HEK293 (cell line): ENCODE data around the gene DGKQ.
"Not testable (repeated sequence)": the region's sequence is repeated elsewhere in the genome, so short reads cannot be mapped to it uniquely, and the experiment has no call there.

Experiments used
- CTCF ChIA-PET: fragments of 350-600 bp; formaldehyde crosslinking; extraction: SDS; loops from one replicate; lab custom pipeline; 2021; ENCODE audit warnings: antibody characterized with exemption; lab: Yijun Ruan, JAX
- POLR2A ChIA-PET: fragments of 300-600 bp; formaldehyde crosslinking; extraction: SDS; loops from one replicate; lab custom pipeline; 2020; ENCODE audit warnings: antibody characterized with exemption, inconsistent platforms; lab: Yijun Ruan, JAX
- H3K27ac ChIP-seq: fragments of 200-500 bp; sonication (Bioruptor generic); 2 replicates; pipeline ENCODE4 v1.5.1; 2014; ENCODE audit warnings: low read depth, low read length, control low read depth, inconsistent platforms; ENCODE audit errors: extremely low read depth
- H3K36me3 ChIP-seq, 2 experiments: fragments of 200-500 bp in 1 of 2; sonication (Bioruptor generic) in 1 of 2; 1 replicate in 1 of 2; 2 replicates in 1 of 2; pipeline ENCODE4 v1.5.1; 2014 to 2017; ENCODE audit warnings: inconsistent platforms in 2 of 2, low read length in 2 of 2; ENCODE audit not compliant: control insufficient read depth in 2 of 2, insufficient read depth in 1 of 2
- H3K4me1 ChIP-seq: fragments of 200-500 bp; sonication (Bioruptor generic); 2 replicates; pipeline ENCODE4 v1.5.1; 2014; ENCODE audit warnings: mild to moderate bottlenecking, low read length, inconsistent platforms; ENCODE audit not compliant: control insufficient read depth, insufficient read depth
- H3K4me3 ChIP-seq: 2 replicates; pipeline ENCODE4 v1.5.1; 2011; ENCODE audit warnings: low read depth, mild to moderate bottlenecking, control low read depth, low read length, moderate library complexity
- H3K9me3 ChIP-seq: fragments of 200-500 bp; sonication (Bioruptor generic); 2 replicates; pipeline ENCODE4 v1.5.1; 2014; ENCODE audit warnings: low read depth, low read length, inconsistent platforms; ENCODE audit not compliant: control insufficient read depth, insufficient read depth
- GLIS1 ChIP-seq: fragments of 450-650 bp; formaldehyde crosslinking; IDR thresholded peaks from 2 replicates; pipeline ENCODE4 v1.5.1; 2016; ENCODE audit warnings: missing biosample characterization, missing genetic modification characterization
- GLIS2 ChIP-seq: fragments of 450-650 bp; formaldehyde crosslinking; IDR thresholded peaks from 2 replicates; pipeline ENCODE4 v1.5.1; 2016; ENCODE audit warnings: missing biosample characterization, missing genetic modification characterization
- KLF8 ChIP-seq: fragments of 450-650 bp; formaldehyde crosslinking; IDR thresholded peaks from 2 replicates; pipeline ENCODE4 v1.5.1; 2016; ENCODE audit warnings: missing biosample characterization, missing genetic modification characterization
- KLF9 ChIP-seq: fragments of 450-650 bp; formaldehyde crosslinking; IDR thresholded peaks from 2 replicates; pipeline ENCODE4 v1.5.1; 2016; ENCODE audit warnings: missing biosample characterization, missing genetic modification characterization, low read depth
- MYNN ChIP-seq: fragments of 450-650 bp; formaldehyde crosslinking; IDR thresholded peaks from 2 replicates; pipeline ENCODE4 v1.5.1; 2016; ENCODE audit warnings: missing biosample characterization, missing genetic modification characterization, borderline replicate concordance
- PBX3 ChIP-seq: sonication (generic); formaldehyde crosslinking; IDR thresholded peaks from 2 replicates; pipeline ENCODE4 v1.8.1; 2022; ENCODE audit warnings: mild to moderate bottlenecking, moderate library complexity, missing genetic modification reagents
- TRIM28 ChIP-seq: IDR thresholded peaks from 2 replicates; pipeline ENCODE4 v1.6.1; 2011; ENCODE audit warnings: low read length, control low read depth, borderline replicate concordance
- ZBTB7A ChIP-seq: fragments of 450-650 bp; formaldehyde crosslinking; IDR thresholded peaks from 2 replicates; pipeline ENCODE4 v1.5.1; 2016; ENCODE audit warnings: low read depth, missing biosample characterization, missing genetic modification characterization
- ZIC2 ChIP-seq: fragments of 450-650 bp; formaldehyde crosslinking; IDR thresholded peaks from 2 replicates; pipeline ENCODE4 v1.5.1; 2016; ENCODE audit warnings: missing biosample characterization, missing genetic modification characterization
- ZNF112 ChIP-seq: fragments of 450-650 bp; formaldehyde crosslinking; IDR thresholded peaks from 2 replicates; pipeline ENCODE4 v1.5.0; 2017; ENCODE audit warnings: missing biosample characterization, missing genetic modification characterization
- ZNF214 ChIP-seq: fragments of 450-650 bp; formaldehyde crosslinking; IDR thresholded peaks from 2 replicates; pipeline ENCODE4 v1.5.1; 2017; ENCODE audit warnings: missing biosample characterization, mild to moderate bottlenecking, missing genetic modification characterization, borderline replicate concordance
- ZNF335 ChIP-seq: fragments of 450-650 bp; formaldehyde crosslinking; conservative IDR thresholded peaks from 2 replicates; pipeline ENCODE4 v1.5.1; 2016; ENCODE audit warnings: missing biosample characterization, missing genetic modification characterization
- ZNF513 ChIP-seq: fragments of 450-650 bp; IDR thresholded peaks from 2 replicates; pipeline ENCODE4 v1.5.1; 2018; ENCODE audit warnings: missing biosample characterization, missing genetic modification characterization
- ZNF654 ChIP-seq: fragments of 450-650 bp; formaldehyde crosslinking; IDR thresholded peaks from 2 replicates; pipeline ENCODE4 v1.5.1; 2016; ENCODE audit warnings: low read depth, missing biosample characterization, missing genetic modification characterization
- ZXDB ChIP-seq: fragments of 450-650 bp; formaldehyde crosslinking; IDR thresholded peaks from 2 replicates; pipeline ENCODE4 v1.5.1; 2016; ENCODE audit warnings: missing biosample characterization, missing genetic modification characterization
- TF ChIP-seq, protein P1 (sequence below): fragments of 450-650 bp; formaldehyde crosslinking; IDR thresholded peaks from 2 replicates; pipeline ENCODE4 v1.5.1; 2016; ENCODE audit warnings: missing biosample characterization, missing genetic modification characterization, low read depth
- TF ChIP-seq, protein P2 (sequence below): fragments of 450-650 bp; formaldehyde crosslinking; IDR thresholded peaks from 2 replicates; pipeline ENCODE4 v1.5.1; 2016; ENCODE audit warnings: missing biosample characterization, missing genetic modification characterization

DGKQ gene

DNA sequence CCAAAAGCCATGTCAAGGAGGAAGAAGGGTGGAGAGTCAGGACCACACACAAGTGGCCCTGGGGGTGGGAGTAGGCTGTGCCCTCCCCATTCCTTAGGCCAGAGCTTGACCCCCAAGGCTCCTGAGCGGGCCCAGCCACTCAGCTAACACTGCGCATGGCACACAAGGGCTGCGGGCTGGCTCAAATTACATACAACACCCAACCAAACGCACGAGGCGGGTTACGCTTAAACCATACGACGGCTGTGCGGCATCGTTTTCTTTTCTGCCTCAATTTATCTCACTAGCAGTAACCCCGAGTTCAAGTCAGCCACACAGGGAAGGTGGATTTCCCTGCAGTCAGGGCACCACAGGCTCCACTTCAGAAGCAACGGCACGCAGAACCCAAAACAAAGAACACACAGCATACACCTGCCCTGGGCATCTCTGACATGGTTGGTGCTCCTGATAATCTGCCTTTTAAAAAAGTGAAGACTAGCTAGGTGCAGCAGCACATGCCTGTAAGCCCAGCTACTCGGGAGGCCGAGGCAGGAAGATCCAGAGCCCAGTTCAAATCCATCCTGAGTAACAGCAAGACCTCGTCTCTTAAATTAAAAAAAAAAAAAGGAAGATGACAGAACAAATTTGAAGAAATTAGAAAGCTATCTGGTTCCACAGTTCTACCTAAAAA, 44.1 kb downstream of the DGKQ start:
- Histone ChIP-seq H3K36me3 (no peaks in the 10 kb centered on the region), H3K4me3 (no peak overlapping the region), H3K9me3 (no peaks in the 10 kb centered on the region), H3K27ac (no peak overlapping the region), H3K4me1 (peaks cover 5% of the 10 kb centered on the region; the same call in 1 of the 2 replicates)
- ChIA-PET CTCF (interaction anchor here (0.8 kb wide), 1 partner anchor 202 kb away, joined by 6 read pairs; no protein-coding TSS in a partner anchor), POLR2A (interaction anchor here (0.6 kb wide), 1 partner anchor 718 kb away, joined by 3 read pairs; no protein-coding TSS in a partner anchor)
- TF ChIP-seq ZNF335: no peak
- TF ChIP-seq, protein P1, sequence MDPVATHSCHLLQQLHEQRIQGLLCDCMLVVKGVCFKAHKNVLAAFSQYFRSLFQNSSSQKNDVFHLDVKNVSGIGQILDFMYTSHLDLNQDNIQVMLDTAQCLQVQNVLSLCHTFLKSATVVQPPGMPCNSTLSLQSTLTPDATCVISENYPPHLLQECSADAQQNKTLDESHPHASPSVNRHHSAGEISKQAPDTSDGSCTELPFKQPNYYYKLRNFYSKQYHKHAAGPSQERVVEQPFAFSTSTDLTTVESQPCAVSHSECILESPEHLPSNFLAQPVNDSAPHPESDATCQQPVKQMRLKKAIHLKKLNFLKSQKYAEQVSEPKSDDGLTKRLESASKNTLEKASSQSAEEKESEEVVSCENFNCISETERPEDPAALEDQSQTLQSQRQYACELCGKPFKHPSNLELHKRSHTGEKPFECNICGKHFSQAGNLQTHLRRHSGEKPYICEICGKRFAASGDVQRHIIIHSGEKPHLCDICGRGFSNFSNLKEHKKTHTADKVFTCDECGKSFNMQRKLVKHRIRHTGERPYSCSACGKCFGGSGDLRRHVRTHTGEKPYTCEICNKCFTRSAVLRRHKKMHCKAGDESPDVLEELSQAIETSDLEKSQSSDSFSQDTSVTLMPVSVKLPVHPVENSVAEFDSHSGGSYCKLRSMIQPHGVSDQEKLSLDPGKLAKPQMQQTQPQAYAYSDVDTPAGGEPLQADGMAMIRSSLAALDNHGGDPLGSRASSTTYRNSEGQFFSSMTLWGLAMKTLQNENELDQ: no peak
- TF ChIP-seq ZNF654 (tag by site-specific recombination): no peak

DNA sequence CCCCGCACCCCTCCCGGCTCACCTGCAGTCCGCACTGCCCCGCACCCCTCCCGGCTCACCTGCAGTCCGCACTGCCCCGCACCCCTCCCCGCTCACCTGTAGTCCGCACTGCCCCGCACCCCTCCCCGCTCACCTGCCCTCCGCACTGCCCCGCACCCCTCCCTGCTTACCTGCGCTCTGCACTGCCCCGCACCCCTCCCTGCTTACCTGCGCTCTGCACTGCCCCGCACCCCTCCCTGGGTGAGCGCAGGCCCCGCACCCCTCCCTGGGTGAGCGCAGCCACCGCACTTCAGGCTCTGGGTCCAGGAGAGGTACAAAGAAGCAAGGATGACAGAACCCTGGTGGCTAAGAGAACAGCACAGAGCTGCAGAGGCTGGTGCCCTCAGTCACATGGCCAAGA, 45.8 kb downstream of the DGKQ start:
- CTCF ChIA-PET, H3K27ac ChIP-seq, H3K4me3 ChIP-seq, POLR2A ChIA-PET, H3K4me1 ChIP-seq, H3K36me3 ChIP-seq, H3K9me3 ChIP-seq: not testable (repeated sequence)

GRCh38 chr4:926538-926937, 46.8 kb downstream of the DGKQ start:
- no peak for TF ChIP-seq TRIM28
- no peak for TF ChIP-seq ZNF513 (tag by site-specific recombination)
- TF ChIP-seq PBX3: no peak
- TF ChIP-seq, protein P2, sequence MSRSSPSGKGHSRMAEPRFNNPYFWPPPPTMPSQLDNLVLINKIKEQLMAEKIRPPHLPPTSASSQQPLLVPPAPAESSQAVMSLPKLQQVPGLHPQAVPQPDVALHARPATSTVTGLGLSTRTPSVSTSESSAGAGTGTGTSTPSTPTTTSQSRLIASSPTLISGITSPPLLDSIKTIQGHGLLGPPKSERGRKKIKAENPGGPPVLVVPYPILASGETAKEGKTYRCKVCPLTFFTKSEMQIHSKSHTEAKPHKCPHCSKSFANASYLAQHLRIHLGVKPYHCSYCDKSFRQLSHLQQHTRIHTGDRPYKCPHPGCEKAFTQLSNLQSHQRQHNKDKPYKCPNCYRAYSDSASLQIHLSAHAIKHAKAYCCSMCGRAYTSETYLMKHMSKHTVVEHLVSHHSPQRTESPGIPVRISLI: no peak
- Histone ChIP-seq H3K4me1 (peaks cover 5% of the 10 kb centered on the region; the same call in 1 of the 2 replicates), H3K36me3 (peaks cover 0 to 3% of the 10 kb centered on the region in 2 experiments; a peak in 1 of 3 replicates), H3K27ac (no peak overlapping the region), H3K4me3 (no peak overlapping the region), H3K9me3 (no peaks in the 10 kb centered on the region)
- POLR2A ChIA-PET: no interaction called here
- CTCF ChIA-PET: no interaction called here

DNA sequence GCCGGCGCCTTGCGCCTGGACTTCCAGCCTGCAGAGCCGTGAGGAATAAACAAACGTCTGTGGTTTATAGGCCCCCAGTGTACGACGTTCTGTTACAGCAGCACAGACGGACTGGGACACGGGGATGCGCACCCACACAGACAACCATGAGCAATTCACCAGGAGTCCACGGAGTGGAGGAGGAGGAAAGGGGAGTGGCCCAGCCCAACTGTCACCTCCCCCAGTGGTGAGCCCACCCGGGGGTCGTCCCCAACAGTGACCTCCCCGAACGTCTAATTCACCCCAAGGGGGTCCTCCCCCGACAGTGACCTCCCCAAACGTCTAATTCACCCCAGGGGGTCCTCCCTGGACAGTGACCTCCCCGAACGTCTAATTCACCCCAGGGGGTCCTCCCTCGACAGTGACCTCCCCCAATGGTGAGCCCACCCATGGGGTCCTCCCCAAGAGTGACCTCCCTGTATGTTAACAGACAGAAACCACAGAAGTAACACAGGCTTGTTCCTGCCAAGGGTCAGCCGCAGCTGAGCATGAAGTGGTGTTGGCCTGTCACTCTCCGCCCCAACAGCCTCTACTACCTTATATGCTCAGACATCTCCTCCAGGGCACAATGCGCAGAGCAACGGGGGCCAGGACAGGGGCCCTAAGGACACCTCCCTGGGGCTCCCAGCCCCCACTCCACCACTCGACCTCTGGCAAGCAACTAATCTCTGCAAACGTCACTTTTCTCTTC, 47.4 kb downstream of the DGKQ start:
- H3K4me1 ChIP-seq: peaks cover 5% of the 10 kb centered on the region; the same call in 1 of the 2 replicates
- ChIA-PET POLR2A (no interaction called here), CTCF (no interaction called here)
- TF ChIP-seq TRIM28 (no peak), GLIS2 (tag by site-specific recombination) (peak; percentile 85), MYNN (tag by site-specific recombination) (no peak), ZBTB7A (no peak), GLIS1 (tag by site-specific recombination) (peak; percentile 99), KLF8 (tag by site-specific recombination) (no peak), ZXDB (no peak), ZIC2 (tag by site-specific recombination) (peak; percentile 52), ZNF112 (no peak), ZNF214 (tag by site-specific recombination) (no peak), KLF9 (tag by site-specific recombination) (no peak)
- H3K27ac ChIP-seq: no peak overlapping the region
- no peaks in the 10 kb centered on the region for H3K9me3 ChIP-seq
- H3K4me3 ChIP-seq: no peak overlapping the region
- H3K36me3 ChIP-seq: peaks cover 0 to 3% of the 10 kb centered on the region in 2 experiments; a peak in 1 of 3 replicates
